Testis (tissue), 2 donors: ENCODE data around the gene PSTPIP1.

ENCODE experiments used
- CTCF ChIP-seq, 3 experiments: fragments of 450-650 bp in 2 of 3; fragments of 200-600 bp in 1 of 3; sonication (generic) in 1 of 3; IDR thresholded peaks; one replicate each; pipeline ENCODE4 v1.5.1; 2016 to 2019; ENCODE audit warnings: antibody characterized with exemption in 3 of 3, mild to moderate bottlenecking in 2 of 3, moderate library complexity in 1 of 3
- POLR2A ChIP-seq: fragments of 450-650 bp; IDR thresholded peaks from one replicate; pipeline ENCODE4 v1.6.1; 2017; ENCODE audit warnings: antibody characterized with exemption, mild to moderate bottlenecking, moderate library complexity

- TF ChIP-seq POLR2A (no peak), CTCF (IDR thresholded peaks at IDR 0.05) (no peak)
Measured at GRCh38 chr15:77013776-77014131, 18.8 kb downstream of the PSTPIP1 start.
